BE2C (cell line): ENCODE data around the gene PLBD2.

ENCODE experiments used
- DNase-seq: peaks from one replicate; pipeline ENCODE4 v3.0.0-alpha.2; 2020
- H3K27me3 ChIP-seq: fragments of 250-450 bp; sonication (Bioruptor Pico); 2 replicates; pipeline ENCODE4 v1.5.1; 2020; ENCODE audit warnings: mild to moderate bottlenecking
- H3K36me3 ChIP-seq: fragments of 250-450 bp; sonication (Bioruptor Pico); 2 replicates; pipeline ENCODE4 v1.5.1; 2020; ENCODE audit warnings: mild to moderate bottlenecking
- H3K4me1 ChIP-seq: fragments of 250-450 bp; sonication (Bioruptor Pico); 2 replicates; pipeline ENCODE4 v1.5.1; 2020
- H3K4me3 ChIP-seq: 2 replicates; pipeline ENCODE4 v1.5.1; 2011; ENCODE audit warnings: low read depth, low read length
- H3K9me3 ChIP-seq: fragments of 250-450 bp; sonication (Bioruptor Pico); 2 replicates; pipeline ENCODE4 v1.5.1; 2020
- CTCF ChIP-seq: IDR thresholded peaks from 2 replicates; pipeline ENCODE4 v1.5.1; 2012; ENCODE audit warnings: mild to moderate bottlenecking, low read depth, low read length

Gene PLBD2

GRCh38 chr12:113326775-113327395 lies 31.5 kb upstream of the PLBD2 start:
- Histone ChIP-seq H3K9me3 (no peaks in the 10 kb centered on the region), H3K4me3 (no peak overlapping the region), H3K4me1 (no peaks in the 10 kb centered on the region), H3K27me3 (no peaks in the 10 kb centered on the region), H3K36me3 (no peaks in the 10 kb centered on the region)
- TF ChIP-seq CTCF = no peak
- DNase-seq = no peak

GRCh38 chr12:113328368-113328889 lies 30.0 kb upstream of the PLBD2 start:
- no peaks in the 10 kb centered on the region for H3K4me1 ChIP-seq
- no peak overlapping the region for H3K4me3 ChIP-seq
- H3K36me3 ChIP-seq = no peaks in the 10 kb centered on the region
- DNase-seq = peak; percentile 42
- TF ChIP-seq CTCF = no peak
- H3K9me3 ChIP-seq = no peaks in the 10 kb centered on the region
- no peaks in the 10 kb centered on the region for H3K27me3 ChIP-seq

DNA sequence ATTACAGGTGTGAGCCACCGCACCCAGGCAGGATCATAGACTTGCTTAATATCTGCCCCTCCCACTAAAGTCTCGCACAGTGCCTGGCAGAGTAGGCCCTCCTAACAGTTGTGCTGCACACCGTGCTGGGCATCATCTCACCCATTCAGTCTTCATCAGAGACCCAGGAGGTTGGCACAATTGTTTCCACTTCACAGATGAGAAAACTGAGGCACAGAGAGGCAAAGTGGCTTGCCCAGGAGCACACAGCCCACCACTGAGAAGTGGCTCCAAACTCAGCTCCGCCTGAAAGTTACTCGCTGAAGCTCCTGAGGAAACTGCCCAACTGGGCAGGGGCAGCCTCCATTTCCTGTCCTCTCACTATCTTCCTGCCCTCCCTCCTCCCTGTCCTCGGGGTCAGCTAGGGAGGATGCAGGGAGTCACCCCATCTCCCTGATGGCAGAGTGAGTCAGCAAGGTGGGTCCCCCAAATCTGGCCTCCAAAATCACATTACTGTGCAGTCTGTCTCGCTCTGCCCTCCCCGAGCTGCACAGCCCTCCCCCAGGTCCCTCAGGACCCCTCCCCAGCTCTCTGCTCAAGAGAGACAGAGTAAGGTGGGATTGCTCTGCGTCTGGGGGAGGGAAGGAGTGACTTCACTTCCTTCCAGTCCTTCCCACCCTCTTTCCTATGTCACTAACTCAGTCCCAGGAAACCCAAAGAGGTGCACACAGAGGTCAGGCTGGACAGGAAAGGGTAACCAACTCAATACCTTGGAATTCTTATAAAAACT lies 29.2 kb upstream of the PLBD2 start:
- no peak for DNase-seq
- H3K36me3 ChIP-seq = no peaks in the 10 kb centered on the region
- no peak overlapping the region for H3K4me3 ChIP-seq
- no peak for TF ChIP-seq CTCF
- peaks cover 6% of the 10 kb centered on the region for H3K27me3 ChIP-seq
- no peaks in the 10 kb centered on the region for H3K4me1 ChIP-seq
- H3K9me3 ChIP-seq = no peaks in the 10 kb centered on the region

DNA sequence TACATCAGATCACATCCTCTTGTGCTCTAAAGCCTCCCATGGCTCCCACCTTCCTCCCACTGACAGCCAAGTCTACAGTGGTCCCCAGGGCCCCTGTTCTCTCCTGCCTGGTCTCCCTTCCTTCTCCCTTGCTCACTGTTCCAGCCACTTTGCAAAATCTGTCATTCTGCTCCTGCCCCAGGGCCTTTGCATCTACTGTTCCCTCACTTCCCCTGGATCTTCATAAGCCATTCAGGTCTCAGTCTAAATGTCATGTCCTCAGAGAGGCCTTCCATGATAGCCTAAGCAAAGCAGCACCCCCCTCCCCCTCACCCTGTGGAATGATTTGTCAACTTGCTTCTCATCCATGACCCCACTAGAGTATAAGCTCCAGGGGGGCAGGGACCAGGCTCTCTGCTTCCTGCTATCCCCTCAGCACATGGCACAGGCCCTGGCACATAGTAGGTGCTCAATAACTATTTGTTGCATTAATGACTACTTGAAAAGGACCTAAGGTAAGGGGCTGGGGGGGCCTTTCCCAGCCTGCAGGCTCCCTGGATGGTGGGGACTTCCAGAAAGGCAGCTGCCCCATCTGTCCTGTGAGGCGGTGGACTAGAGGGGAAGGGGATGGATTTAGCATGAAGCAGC lies 28.5 kb upstream of the PLBD2 start:
- Histone ChIP-seq H3K27me3 (peaks cover 13% of the 10 kb centered on the region), H3K4me1 (no peaks in the 10 kb centered on the region), H3K9me3 (no peaks in the 10 kb centered on the region), H3K36me3 (no peaks in the 10 kb centered on the region), H3K4me3 (no peak overlapping the region)
- no peak for DNase-seq
- TF ChIP-seq CTCF = no peak

DNA sequence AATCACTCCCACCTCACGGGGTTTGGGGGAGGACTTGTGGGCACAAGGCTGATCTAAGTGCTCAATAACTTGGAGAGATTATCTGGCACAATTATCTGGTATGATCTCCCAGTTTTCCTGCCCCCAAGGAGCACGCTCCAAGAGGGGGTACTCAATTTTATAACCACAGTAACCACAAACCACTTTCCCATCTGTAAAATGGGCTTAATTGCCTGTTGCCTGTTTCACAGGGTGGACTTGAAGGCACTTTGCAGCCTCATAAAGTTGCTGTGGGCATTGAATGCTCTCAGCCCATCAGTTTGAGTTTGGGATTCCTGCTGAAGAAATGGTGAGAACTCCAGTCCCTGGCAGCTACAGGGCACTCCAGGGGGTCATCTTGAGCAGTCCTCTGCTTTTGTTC lies 27.9 kb upstream of the PLBD2 start:
- no peak overlapping the region for H3K4me3 ChIP-seq
- no peaks in the 10 kb centered on the region for H3K9me3 ChIP-seq
- TF ChIP-seq CTCF = no peak
- no peaks in the 10 kb centered on the region for H3K36me3 ChIP-seq
- DNase-seq = no peak
- H3K4me1 ChIP-seq = no peaks in the 10 kb centered on the region
- peaks cover 13% of the 10 kb centered on the region for H3K27me3 ChIP-seq
